WTC11 (cell line): ENCODE results near the gene TLE4. TPM values are rescaled to one million over a fixed set of nuclear protein-coding genes. Genes with fewer than 3 reads are reported as not detected.

Source experiments
- ATAC-seq: fragments of 200-7000 bp; cut with Tn5 transposase; 2 replicates; pipeline ENCODE4 v1.10.0; 2021; ENCODE audit warnings: mild to moderate bottlenecking, moderate library complexity
- CTCF ChIA-PET: fragments of 300-600 bp; sonication (Branson Sonifier 250); formaldehyde crosslinking; loops from one replicate; lab custom pipeline; 2021; ENCODE audit warnings: antibody characterized with exemption; lab: Charles Lee
- POLR2A ChIA-PET: fragments of 350-600 bp; sonication (Branson Sonifier 250); formaldehyde crosslinking; loops from one replicate; lab custom pipeline; 2021; ENCODE audit warnings: antibody characterized with exemption; lab: Charles Lee
- DNase-seq: peaks from one replicate; pipeline ENCODE4 v3.0.0; 2021; ENCODE audit warnings: low spot score
- H3K27ac Mint-ChIP-seq: 2 replicates; pipeline ENCODE4 v1.8.0; 2021; ENCODE audit warnings: mixed read lengths
- H3K27me3 Mint-ChIP-seq: 2 replicates; pipeline ENCODE4 v1.8.0; 2021; ENCODE audit warnings: low read depth, mild to moderate bottlenecking, moderate library complexity, mixed read lengths
- H3K36me3 Mint-ChIP-seq: 2 replicates; pipeline ENCODE4 v1.8.0; 2021; ENCODE audit warnings: mixed read lengths
- H3K4me1 Mint-ChIP-seq: 2 replicates; pipeline ENCODE4 v1.8.0; 2022; ENCODE audit warnings: mixed read lengths
- H3K4me3 Mint-ChIP-seq: 2 replicates; pipeline ENCODE4 v1.8.0; 2021; ENCODE audit warnings: mild to moderate bottlenecking, moderate library complexity, mixed read lengths
- H3K9me3 Mint-ChIP-seq: 2 replicates; pipeline ENCODE4 v1.8.0; 2021; ENCODE audit warnings: mixed read lengths
- CBFB ChIP-seq: sonication (generic); formaldehyde crosslinking; IDR thresholded peaks from 2 replicates; pipeline ENCODE4 v1.8.1; 2022; ENCODE audit warnings: mild to moderate bottlenecking, low read depth, missing genetic modification reagents
- E2F1 ChIP-seq: sonication (generic); formaldehyde crosslinking; IDR thresholded peaks from 2 replicates; pipeline ENCODE4 v1.8.0; 2022; ENCODE audit warnings: mild to moderate bottlenecking, missing genetic modification reagents
- E2F5 ChIP-seq: sonication (generic); formaldehyde crosslinking; IDR thresholded peaks from 2 replicates; pipeline ENCODE4 v1.8.1; 2022; ENCODE audit warnings: mild to moderate bottlenecking, moderate library complexity, missing genetic modification reagents
- ERG ChIP-seq: fragments of 250-450 bp; sonication (Bioruptor Pico); IDR thresholded peaks from 2 replicates; pipeline ENCODE4 v1.8.0; 2021; ENCODE audit warnings: mild to moderate bottlenecking
- ETV6 ChIP-seq: sonication (generic); formaldehyde crosslinking; IDR thresholded peaks from 2 replicates; pipeline ENCODE4 v1.8.1; 2022; ENCODE audit warnings: mild to moderate bottlenecking, missing genetic modification reagents
- FOXP1 ChIP-seq: sonication (generic); formaldehyde crosslinking; IDR thresholded peaks from 2 replicates; pipeline ENCODE4 v1.8.0; 2022; ENCODE audit warnings: missing genetic modification reagents, mild to moderate bottlenecking, moderate library complexity, borderline replicate concordance
- FOXP4 ChIP-seq: sonication (generic); formaldehyde crosslinking; IDR thresholded peaks from 2 replicates; pipeline ENCODE4 v1.8.0; 2022; ENCODE audit warnings: mild to moderate bottlenecking, missing genetic modification reagents
- GTF2I ChIP-seq: fragments of 250-450 bp; sonication (Bioruptor Pico); conservative IDR thresholded peaks from 2 replicates; pipeline ENCODE4 v1.4.0; 2021; ENCODE audit warnings: mild to moderate bottlenecking
- JUN ChIP-seq: sonication (generic); formaldehyde crosslinking; IDR thresholded peaks from 2 replicates; pipeline ENCODE4 v1.8.0; 2023; ENCODE audit warnings: mild to moderate bottlenecking, missing genetic modification reagents
- NFE2L1 ChIP-seq: sonication (generic); formaldehyde crosslinking; IDR thresholded peaks from 2 replicates; pipeline ENCODE4 v1.8.1; 2023; ENCODE audit warnings: missing genetic modification reagents
- SMAD4 ChIP-seq: sonication (generic); formaldehyde crosslinking; IDR thresholded peaks from 2 replicates; pipeline ENCODE4 v1.8.0; 2022; ENCODE audit warnings: mild to moderate bottlenecking, missing genetic modification reagents
- SOX15 ChIP-seq: fragments of 250-450 bp; sonication (Bioruptor Pico); IDR thresholded peaks from 2 replicates; pipeline ENCODE4 v1.9.0; 2021; ENCODE audit warnings: mild to moderate bottlenecking
- TEAD1 ChIP-seq: sonication (generic); formaldehyde crosslinking; IDR thresholded peaks from 2 replicates; pipeline ENCODE4 v1.8.0; 2022; ENCODE audit warnings: mild to moderate bottlenecking, missing genetic modification reagents
- ZNF317 ChIP-seq: sonication (generic); formaldehyde crosslinking; IDR thresholded peaks from 2 replicates; pipeline ENCODE4 v1.8.1; 2023; ENCODE audit warnings: low read depth, mild to moderate bottlenecking, moderate library complexity, missing genetic modification reagents, borderline replicate concordance
- ZNF423 ChIP-seq: fragments of 250-450 bp; sonication (Bioruptor Pico); IDR thresholded peaks from 2 replicates; pipeline ENCODE4 v2.1.2; 2022; ENCODE audit warnings: mild to moderate bottlenecking, moderate library complexity
- ZNF512 ChIP-seq: sonication (generic); formaldehyde crosslinking; IDR thresholded peaks from 2 replicates; pipeline ENCODE4 v1.8.1; 2022; ENCODE audit warnings: missing genetic modification reagents, borderline replicate concordance
- ZNF671 ChIP-seq: fragments of 250-450 bp; sonication (Bioruptor Pico); IDR thresholded peaks from 2 replicates; pipeline ENCODE4 v1.8.0; 2021; ENCODE audit warnings: mild to moderate bottlenecking
- total RNA-seq: library from RNA; stranded (reverse); gene quantifications from 3 replicates; pipeline ENCODE4 v1.2.3, GENCODE V29; 2021
- TF ChIP-seq, protein P1 (sequence below): fragments of 250-450 bp; sonication (Bioruptor Pico); IDR thresholded peaks from 2 replicates; pipeline ENCODE4 v1.9.0; 2021; ENCODE audit warnings: mild to moderate bottlenecking, borderline replicate concordance

Gene TLE4
- total RNA-seq, 1 experiment from 2014 or later, result 48.1 TPM

DNA sequence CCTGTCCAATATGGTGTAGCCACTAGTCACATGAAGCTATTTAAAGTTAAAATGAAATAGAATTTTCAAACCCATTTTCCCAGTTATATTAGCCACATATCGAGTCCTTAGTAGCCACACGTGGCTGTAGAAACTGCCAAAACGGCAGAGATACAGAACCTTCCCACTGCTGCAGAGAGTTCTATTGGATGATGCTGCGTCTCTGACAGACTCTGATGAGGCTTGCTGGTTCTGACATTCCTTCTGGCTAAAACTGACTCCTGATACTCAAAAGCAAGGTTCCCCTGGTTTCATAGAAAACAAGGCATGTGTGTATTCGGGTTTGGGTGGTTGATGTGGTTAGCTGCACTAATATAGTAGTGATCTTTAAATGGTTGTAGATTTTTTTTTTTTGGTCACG lies 91.5 kb downstream of the TLE4 start (continued):
- TF ChIP-seq, protein P1, sequence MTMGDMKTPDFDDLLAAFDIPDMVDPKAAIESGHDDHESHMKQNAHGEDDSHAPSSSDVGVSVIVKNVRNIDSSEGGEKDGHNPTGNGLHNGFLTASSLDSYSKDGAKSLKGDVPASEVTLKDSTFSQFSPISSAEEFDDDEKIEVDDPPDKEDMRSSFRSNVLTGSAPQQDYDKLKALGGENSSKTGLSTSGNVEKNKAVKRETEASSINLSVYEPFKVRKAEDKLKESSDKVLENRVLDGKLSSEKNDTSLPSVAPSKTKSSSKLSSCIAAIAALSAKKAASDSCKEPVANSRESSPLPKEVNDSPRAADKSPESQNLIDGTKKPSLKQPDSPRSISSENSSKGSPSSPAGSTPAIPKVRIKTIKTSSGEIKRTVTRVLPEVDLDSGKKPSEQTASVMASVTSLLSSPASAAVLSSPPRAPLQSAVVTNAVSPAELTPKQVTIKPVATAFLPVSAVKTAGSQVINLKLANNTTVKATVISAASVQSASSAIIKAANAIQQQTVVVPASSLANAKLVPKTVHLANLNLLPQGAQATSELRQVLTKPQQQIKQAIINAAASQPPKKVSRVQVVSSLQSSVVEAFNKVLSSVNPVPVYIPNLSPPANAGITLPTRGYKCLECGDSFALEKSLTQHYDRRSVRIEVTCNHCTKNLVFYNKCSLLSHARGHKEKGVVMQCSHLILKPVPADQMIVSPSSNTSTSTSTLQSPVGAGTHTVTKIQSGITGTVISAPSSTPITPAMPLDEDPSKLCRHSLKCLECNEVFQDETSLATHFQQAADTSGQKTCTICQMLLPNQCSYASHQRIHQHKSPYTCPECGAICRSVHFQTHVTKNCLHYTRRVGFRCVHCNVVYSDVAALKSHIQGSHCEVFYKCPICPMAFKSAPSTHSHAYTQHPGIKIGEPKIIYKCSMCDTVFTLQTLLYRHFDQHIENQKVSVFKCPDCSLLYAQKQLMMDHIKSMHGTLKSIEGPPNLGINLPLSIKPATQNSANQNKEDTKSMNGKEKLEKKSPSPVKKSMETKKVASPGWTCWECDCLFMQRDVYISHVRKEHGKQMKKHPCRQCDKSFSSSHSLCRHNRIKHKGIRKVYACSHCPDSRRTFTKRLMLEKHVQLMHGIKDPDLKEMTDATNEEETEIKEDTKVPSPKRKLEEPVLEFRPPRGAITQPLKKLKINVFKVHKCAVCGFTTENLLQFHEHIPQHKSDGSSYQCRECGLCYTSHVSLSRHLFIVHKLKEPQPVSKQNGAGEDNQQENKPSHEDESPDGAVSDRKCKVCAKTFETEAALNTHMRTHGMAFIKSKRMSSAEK, result no peak
- TF ChIP-seq TEAD1, result no peak
- no peak for TF ChIP-seq FOXP1 (CRISPR knock-in tag)
- TF ChIP-seq, all 79 proteins: peak for 0

DNA sequence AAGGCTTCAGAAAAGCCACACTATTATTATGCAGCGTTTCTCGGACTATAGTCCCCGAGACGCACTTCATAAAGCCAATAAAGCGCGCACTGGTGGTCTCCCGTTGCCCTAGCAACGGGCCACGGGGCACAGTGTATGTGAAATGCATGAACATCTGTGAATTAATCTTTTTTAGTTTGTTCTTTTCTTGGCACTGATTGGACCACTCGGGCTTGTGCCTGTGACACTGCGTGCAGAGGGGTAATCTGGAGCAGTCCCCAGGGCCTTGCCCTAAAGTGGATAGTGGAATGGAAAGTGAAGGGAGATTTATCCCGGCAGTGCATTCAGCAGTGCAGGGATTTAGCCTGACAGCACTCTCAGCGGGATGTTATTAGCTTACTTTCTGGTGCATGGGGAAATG lies 92.1 kb downstream of the TLE4 start:
- ChIA-PET CTCF (no interaction called here), POLR2A (no interaction called here)
- H3K36me3 Mint-ChIP-seq, result no peaks in the 10 kb centered on the region
- no peaks in the 10 kb centered on the region for H3K27me3 Mint-ChIP-seq
- H3K4me1 Mint-ChIP-seq, result peaks cover 84% of the 10 kb centered on the region
- H3K9me3 Mint-ChIP-seq, result no peaks in the 10 kb centered on the region
- H3K27ac Mint-ChIP-seq, result peak overlapping the region; percentile 93
- peak overlapping the region; percentile 44 for H3K4me3 Mint-ChIP-seq
- ATAC-seq (peak; percentile 40), DNase-seq (no peak)
- TF ChIP-seq, protein P1, result no peak
- TF ChIP-seq CBFB (CRISPR knock-in tag), result no peak
- TF ChIP-seq ZNF512, result no peak
- no peak for TF ChIP-seq SMAD4
- TF ChIP-seq ZNF317 (CRISPR knock-in tag), result no peak
- TF ChIP-seq NFE2L1, result no peak
- TF ChIP-seq E2F1, result no peak
- TF ChIP-seq SOX15 (CRISPR knock-in tag), result no peak
- TF ChIP-seq ETV6 (CRISPR knock-in tag), result no peak
- TF ChIP-seq ZNF423 (CRISPR knock-in tag), result no peak
- no peak for TF ChIP-seq FOXP4 (CRISPR knock-in tag)
- no peak for TF ChIP-seq E2F5
- no peak for TF ChIP-seq ZNF671 (CRISPR knock-in tag)
- TF ChIP-seq ERG (CRISPR knock-in tag), result no peak
- TF ChIP-seq GTF2I, result no peak
- no peak for TF ChIP-seq JUN (CRISPR knock-in tag)
